ENCODE measurements around the gene SLC35E2B.
"Not testable (repeated sequence)": the region's sequence is repeated elsewhere in the genome, so short reads cannot be mapped to it uniquely, and the experiment has no call there.

Gene SLC35E2B

GRCh38 chr1:1669468-1670440, 22.8 kb downstream of the SLC35E2B start:
- Mint-ChIP-seq H3K9me3 (no peaks in the 10 kb centered on the region), H3K4me1 (peaks cover 8% of the 10 kb centered on the region), H3K27ac (no peak overlapping the region), H3K4me3 (no peak overlapping the region), H3K27me3 (no peaks in the 10 kb centered on the region), H3K36me3 (peaks cover 19% of the 10 kb centered on the region)
- ATAC-seq = no peak

- Mint-ChIP-seq H3K27ac (no peak overlapping the region), H3K9me3 (no peaks in the 10 kb centered on the region), H3K36me3 (peaks cover 13% of the 10 kb centered on the region), H3K4me3 (no peak overlapping the region), H3K4me1 (no peaks in the 10 kb centered on the region), H3K27me3 (no peaks in the 10 kb centered on the region)
- no peak for ATAC-seq
These were observed 26.1 kb downstream of the SLC35E2B start for GRCh38 chr1:1666526-1666925.

- no peak overlapping the region for H3K4me3 Mint-ChIP-seq
- H3K9me3 Mint-ChIP-seq = no peaks in the 10 kb centered on the region
- H3K36me3 Mint-ChIP-seq = peaks cover 9% of the 10 kb centered on the region
- H3K27me3 Mint-ChIP-seq = no peaks in the 10 kb centered on the region
- ATAC-seq = no peak
- no peak overlapping the region for H3K27ac Mint-ChIP-seq
- H3K4me1 Mint-ChIP-seq = no peaks in the 10 kb centered on the region
These were observed 26.8 kb downstream of the SLC35E2B start for GRCh38 chr1:1665815-1666251.

- Mint-ChIP-seq H3K27ac (no peak overlapping the region), H3K27me3 (no peaks in the 10 kb centered on the region), H3K4me1 (no peaks in the 10 kb centered on the region), H3K9me3 (no peaks in the 10 kb centered on the region), H3K36me3 (peaks cover 9% of the 10 kb centered on the region), H3K4me3 (no peak overlapping the region)
- ATAC-seq = no peak
These were observed 27.4 kb downstream of the SLC35E2B start for GRCh38 chr1:1664941-1665814.

GRCh38 chr1:1664318-1664717, 28.3 kb downstream of the SLC35E2B start:
- not testable (repeated sequence) for H3K27me3 Mint-ChIP-seq, H3K27ac Mint-ChIP-seq, H3K36me3 Mint-ChIP-seq, H3K4me1 Mint-ChIP-seq, ATAC-seq, H3K4me3 Mint-ChIP-seq, H3K9me3 Mint-ChIP-seq

GRCh38 chr1:1662830-1663560, 29.6 kb downstream of the SLC35E2B start:
- H3K4me3 Mint-ChIP-seq, ATAC-seq, H3K4me1 Mint-ChIP-seq, H3K9me3 Mint-ChIP-seq, H3K27me3 Mint-ChIP-seq, H3K36me3 Mint-ChIP-seq, H3K27ac Mint-ChIP-seq: not testable (repeated sequence)

GRCh38 chr1:1662392-1662791, 30.2 kb downstream of the SLC35E2B start:
- H3K4me1 Mint-ChIP-seq, H3K4me3 Mint-ChIP-seq, H3K9me3 Mint-ChIP-seq, H3K27ac Mint-ChIP-seq, H3K27me3 Mint-ChIP-seq, H3K36me3 Mint-ChIP-seq, ATAC-seq: not testable (repeated sequence)

- not testable (repeated sequence) for H3K9me3 Mint-ChIP-seq, H3K27me3 Mint-ChIP-seq, H3K4me1 Mint-ChIP-seq, H3K36me3 Mint-ChIP-seq
- ATAC-seq = peak; percentile 95
- Mint-ChIP-seq H3K27ac (peak within 1 kb of the TSS; percentile 99), H3K4me3 (peak within 1 kb of the TSS; percentile 92)
These were observed 33.7 kb downstream of the SLC35E2B start, which contains the start of gene CDK11B for GRCh38 chr1:1658583-1659549. CDK11B (minus strand) TSS chr1:1659004; CDS start chr1:1657485, 1,519 bp downstream.

GRCh38 chr1:1648265-1648664, 44.3 kb downstream of the SLC35E2B start:
- not testable (repeated sequence) for ATAC-seq, H3K9me3 Mint-ChIP-seq, H3K27me3 Mint-ChIP-seq, H3K4me1 Mint-ChIP-seq, H3K27ac Mint-ChIP-seq, H3K4me3 Mint-ChIP-seq
- H3K36me3 Mint-ChIP-seq = peaks cover 60% of the 10 kb centered on the region

GRCh38 chr1:1647567-1648241, 44.9 kb downstream of the SLC35E2B start:
- H3K36me3 Mint-ChIP-seq = peaks cover 57% of the 10 kb centered on the region
- not testable (repeated sequence) for ATAC-seq, H3K4me3 Mint-ChIP-seq, H3K4me1 Mint-ChIP-seq, H3K9me3 Mint-ChIP-seq, H3K27me3 Mint-ChIP-seq, H3K27ac Mint-ChIP-seq

- H3K4me1 Mint-ChIP-seq, H3K4me3 Mint-ChIP-seq, H3K27me3 Mint-ChIP-seq, ATAC-seq, H3K27ac Mint-ChIP-seq, H3K9me3 Mint-ChIP-seq: not testable (repeated sequence)
- peaks cover 43% of the 10 kb centered on the region for H3K36me3 Mint-ChIP-seq
These were observed 46.3 kb downstream of the SLC35E2B start for GRCh38 chr1:1646326-1646725.

- not testable (repeated sequence) for H3K4me1 Mint-ChIP-seq, H3K4me3 Mint-ChIP-seq, ATAC-seq
These were observed 51.7 kb downstream of the SLC35E2B start for GRCh38 chr1:1640711-1641461.

GRCh38 chr1:1640081-1640480, 52.5 kb downstream of the SLC35E2B start:
- not testable (repeated sequence) for H3K36me3 Mint-ChIP-seq, H3K4me3 Mint-ChIP-seq, H3K27me3 Mint-ChIP-seq, ATAC-seq, H3K4me1 Mint-ChIP-seq, H3K27ac Mint-ChIP-seq, H3K9me3 Mint-ChIP-seq

More at GRCh38 chr1:1640711-1641461, 51.7 kb downstream of the SLC35E2B start:
- not testable (repeated sequence) for H3K9me3 Mint-ChIP-seq, H3K36me3 Mint-ChIP-seq, H3K27ac Mint-ChIP-seq, H3K27me3 Mint-ChIP-seq
